ENCODE data around the gene MPLKIP.
"Not testable (repeated sequence)": the region's sequence is repeated elsewhere in the genome, so short reads cannot be mapped to it uniquely, and the experiment has no call there.

MPLKIP gene

GRCh38 chr7:40122940-40123254, 11.5 kb downstream of the MPLKIP start:
- DNase-seq, result no peak

DNA sequence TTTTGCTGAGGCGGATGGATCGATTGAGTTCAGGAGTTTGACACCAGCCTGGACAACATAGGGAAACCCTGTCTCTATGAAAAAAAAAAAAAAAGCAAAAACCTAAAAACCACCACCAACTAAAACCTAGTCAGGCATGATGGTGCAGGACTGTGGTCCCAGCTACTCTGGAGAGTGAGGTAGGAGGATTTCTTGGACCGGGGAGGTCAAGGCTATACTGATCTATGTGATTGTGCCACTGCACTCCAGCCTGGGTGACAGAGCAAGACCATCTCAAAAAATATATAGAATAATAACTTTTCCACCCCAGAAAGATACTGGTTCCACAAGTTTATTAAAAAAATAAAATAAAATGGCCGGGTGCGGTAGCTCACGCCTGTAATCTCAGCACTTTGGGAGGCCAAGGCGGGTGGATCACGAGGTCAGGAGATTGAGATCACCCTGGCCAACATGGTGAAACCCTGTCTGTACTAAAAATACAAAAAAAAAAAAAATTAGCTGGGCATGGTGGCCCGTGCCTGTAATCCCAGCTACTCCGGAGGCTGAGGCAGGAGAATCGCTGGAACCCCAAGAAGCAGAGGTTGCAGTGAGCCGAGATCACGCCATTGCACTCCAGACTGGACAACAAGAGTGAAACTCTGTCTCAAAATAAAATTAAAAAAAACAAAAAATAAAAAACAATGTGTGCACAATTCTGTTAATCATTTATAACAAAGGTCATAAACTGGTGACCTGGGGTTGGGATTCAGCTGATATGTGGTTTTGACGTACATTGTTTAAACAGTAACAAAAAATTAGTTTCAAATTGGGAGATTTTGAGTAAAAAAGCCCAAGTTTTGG, 12.1 kb downstream of the MPLKIP start:
- not testable (repeated sequence) for DNase-seq

DNA sequence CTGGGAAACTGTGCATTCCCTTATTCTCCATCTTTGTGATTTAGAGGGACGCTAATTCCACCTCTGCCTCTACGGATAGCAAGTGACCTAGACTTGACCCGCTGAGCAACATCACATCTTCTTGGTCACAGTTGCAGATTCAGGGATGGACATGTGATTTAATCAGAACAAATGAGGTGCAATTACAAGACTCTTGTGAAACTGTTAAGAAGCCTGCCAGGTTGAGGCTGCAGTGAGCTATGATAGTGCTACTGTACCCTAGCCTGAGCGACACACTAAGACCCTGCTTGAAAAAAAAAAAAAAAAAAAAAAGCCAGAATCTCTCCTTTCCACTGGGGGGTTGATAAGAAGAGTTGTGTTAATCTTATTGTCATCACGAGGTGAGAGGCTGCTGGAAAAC, 14.4 kb downstream of the MPLKIP start:
- DNase-seq, result no peak

- DNase-seq, result not testable (repeated sequence)
These were observed 16.2 kb downstream of the MPLKIP start for GRCh38 chr7:40118201-40118600.

GRCh38 chr7:40117199-40117598, 17.2 kb downstream of the MPLKIP start:
- DNase-seq, result not testable (repeated sequence)

DNA sequence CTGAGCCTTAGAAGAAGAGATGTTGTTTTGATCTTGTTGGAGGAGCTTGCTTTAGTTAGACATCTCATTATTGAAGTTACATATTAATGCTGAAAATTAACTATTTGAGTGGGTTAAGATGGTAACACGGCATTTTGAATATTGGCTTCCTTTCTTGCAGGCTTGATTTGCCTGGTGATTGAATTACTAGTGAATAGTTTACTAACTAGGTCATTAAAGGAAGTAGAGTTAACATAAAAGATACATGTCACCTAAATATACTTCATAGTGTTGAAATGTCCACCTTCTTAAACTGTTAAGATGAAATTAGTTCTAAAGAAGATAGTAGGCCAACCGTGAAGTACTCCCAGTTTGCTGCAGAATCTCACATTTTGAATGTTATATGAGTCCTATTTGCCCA, 18.5 kb downstream of the MPLKIP start:
- DNase-seq, result no peak

DNA sequence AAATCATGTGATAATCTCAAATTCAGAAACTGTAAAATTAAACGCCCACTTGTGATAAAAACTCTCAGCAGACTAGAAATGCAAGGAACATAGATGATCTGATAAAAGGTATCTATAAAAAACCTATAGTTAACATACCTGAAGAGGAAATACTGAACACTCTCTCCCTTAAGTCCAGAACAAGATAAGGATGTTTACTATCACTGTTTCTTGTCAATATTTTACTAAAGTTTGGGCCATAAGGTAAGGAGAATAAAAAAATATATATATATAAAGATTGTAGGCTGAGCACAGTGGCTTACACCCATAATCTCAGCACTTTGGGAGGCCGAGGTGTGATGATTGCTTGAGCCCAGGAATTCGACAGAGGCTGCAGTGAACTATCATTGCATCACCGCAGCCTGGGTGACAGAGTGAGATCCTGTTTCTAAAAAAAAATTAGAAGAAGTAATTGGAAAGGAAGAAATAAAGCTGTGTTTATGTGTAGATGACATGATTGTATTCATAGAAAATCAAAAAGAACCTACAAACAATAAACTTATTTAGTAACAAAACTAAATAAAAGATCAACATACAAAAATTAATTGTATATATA, 28.4 kb downstream of the MPLKIP start:
- DNase-seq, result no peak

DNA sequence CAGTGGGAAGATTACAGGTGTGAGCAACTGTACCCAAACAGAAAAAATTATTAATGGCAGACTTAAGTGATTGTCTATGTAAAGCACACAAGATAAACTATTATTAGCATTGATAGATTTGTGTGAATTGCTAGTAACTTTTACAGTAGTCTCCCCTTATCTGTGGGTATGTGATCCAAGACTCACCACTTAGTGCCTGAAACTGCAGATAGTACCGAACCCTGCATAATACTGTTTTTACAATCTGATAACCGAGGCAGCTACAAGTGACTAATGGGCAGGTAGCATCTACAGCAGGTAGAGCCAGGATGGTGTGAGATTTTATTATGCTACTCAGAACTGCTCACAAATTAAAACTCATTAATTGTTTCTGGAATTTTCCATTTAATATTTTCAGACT, 31.5 kb downstream of the MPLKIP start:
- no peak for DNase-seq

GRCh38 chr7:40101201-40101600, 33.2 kb downstream of the MPLKIP start:
- DNase-seq, result no peak

DNA sequence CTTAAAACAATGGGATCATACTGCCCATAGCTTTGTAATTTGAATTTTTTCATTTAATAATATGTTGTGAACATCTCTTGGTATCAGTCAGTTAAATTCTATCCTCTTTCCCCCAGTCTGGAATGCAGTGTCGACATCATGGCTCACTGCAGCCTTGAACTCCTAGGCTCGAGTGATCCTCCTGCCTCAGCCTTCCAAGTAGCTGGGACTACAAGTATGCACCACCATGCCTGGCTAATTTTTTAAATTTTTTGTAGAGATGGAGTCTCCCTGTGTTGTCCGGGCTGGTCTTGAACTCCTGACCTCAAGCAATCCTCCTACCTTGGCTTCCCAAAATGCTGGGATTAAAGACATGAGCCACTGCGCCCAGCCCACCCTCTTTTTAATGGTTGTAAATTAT, 34.6 kb downstream of the MPLKIP start:
- DNase-seq, result no peak

GRCh38 chr7:40098810-40099209, 35.6 kb downstream of the MPLKIP start:
- no peak for DNase-seq

GRCh38 chr7:40097728-40098127, 36.7 kb downstream of the MPLKIP start:
- DNase-seq, result no peak

GRCh38 chr7:40095695-40096327, 38.6 kb downstream of the MPLKIP start:
- no peak for DNase-seq

- no peak for DNase-seq
These were observed 39.2 kb downstream of the MPLKIP start for GRCh38 chr7:40095230-40095629.

DNA sequence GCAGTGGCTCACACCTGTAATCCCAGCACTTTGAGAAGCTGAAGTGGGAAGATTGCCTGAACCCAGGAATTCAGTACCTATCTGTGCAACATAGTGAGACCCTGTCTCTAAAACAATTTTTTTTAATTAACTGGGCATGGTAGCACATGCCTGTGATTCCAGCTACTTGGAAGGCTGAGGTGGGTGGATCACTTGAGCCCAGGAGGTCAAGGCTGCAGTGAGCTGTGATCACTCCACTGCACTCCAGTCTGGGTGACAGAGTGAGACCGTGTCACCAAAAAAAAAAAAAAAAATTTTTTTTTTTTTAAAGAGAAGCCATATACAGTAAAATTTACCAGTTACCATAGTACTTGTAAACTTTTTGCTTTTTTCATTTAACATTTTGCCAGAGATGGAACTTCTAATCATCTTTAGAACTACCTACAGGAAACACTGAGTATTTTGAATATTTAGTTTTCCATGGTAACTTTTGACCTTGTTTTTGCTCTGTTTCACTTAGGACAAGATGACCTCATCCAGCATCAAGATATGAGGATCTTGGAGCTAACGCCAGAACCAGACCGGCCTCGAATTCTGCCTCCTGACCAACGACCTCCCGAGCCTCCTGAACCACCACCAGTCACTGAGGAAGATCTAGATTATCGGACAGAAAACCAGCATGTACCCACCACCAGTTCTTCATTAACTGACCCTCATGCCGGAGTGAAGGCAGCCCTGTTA, 40.6 kb downstream of the MPLKIP start:
- DNase-seq, result no peak

DNA sequence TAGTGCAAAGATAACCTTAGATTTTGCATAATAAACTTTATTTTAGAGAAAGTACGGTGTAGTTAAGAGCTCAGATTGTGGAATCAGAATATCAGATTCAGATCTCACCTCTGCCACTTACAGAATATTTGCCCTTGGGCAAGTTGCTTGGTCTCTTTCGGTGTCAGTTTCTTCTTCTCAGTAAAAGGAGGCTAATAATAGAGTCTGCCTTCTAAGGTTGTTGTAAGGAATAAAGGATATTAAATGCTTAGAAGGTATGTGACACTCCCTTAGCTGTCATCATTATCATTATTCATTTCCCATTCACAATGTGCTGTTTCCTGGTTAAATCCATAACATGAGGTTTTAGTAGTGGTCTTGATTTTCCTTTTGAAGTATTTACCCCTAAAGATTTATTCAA, 42.2 kb downstream of the MPLKIP start:
- DNase-seq, result no peak

GRCh38 chr7:40077849-40078248, 56.6 kb downstream of the MPLKIP start:
- DNase-seq, result no peak
